GM13976 (cell line): Measurements from ENCODE around the gene DNER.

Experiments used
- DNase-seq: peaks from one replicate; pipeline ENCODE4 v3.0.0; 2012; ENCODE audit warnings: low spot score
- CTCF ChIP-seq: IDR thresholded peaks from 2 replicates; pipeline ENCODE4 v1.5.1; 2012; ENCODE audit warnings: borderline replicate concordance, mild to moderate bottlenecking; ENCODE audit not compliant: insufficient read depth; ENCODE audit errors: extremely low read depth, missing control alignments, control extremely low read depth
- in situ Hi-C: fragments of 300-500 bp; cut with MboI; formaldehyde crosslinking; loops from one replicate; pipeline ENCODE4 v1.12.0; 2022; ENCODE audit warnings: low sequenced_read_pairs, mixed read lengths, inconsistent platforms; ENCODE audit not compliant: unreplicated experiment

DNER gene

GRCh38 chr2:229642371-229642770, 72.0 kb downstream of the DNER start:
- TF ChIP-seq CTCF = no peak
- in situ Hi-C loops = no loop called here
- no peak for DNase-seq

GRCh38 chr2:229641676-229642075, 72.7 kb downstream of the DNER start:
- TF ChIP-seq CTCF = no peak
- no peak for DNase-seq
- in situ Hi-C loops = no loop called here

- TF ChIP-seq CTCF = no peak
- DNase-seq = no peak
- in situ Hi-C loops = no loop called here
These were observed 73.7 kb downstream of the DNER start for GRCh38 chr2:229640636-229641035.

GRCh38 chr2:229636571-229636970, 77.8 kb downstream of the DNER start:
- no peak for DNase-seq
- in situ Hi-C loops = no loop called here
- no peak for TF ChIP-seq CTCF

- in situ Hi-C loops = no loop called here
- TF ChIP-seq CTCF = no peak
- DNase-seq = no peak
These were observed 79.0 kb downstream of the DNER start for GRCh38 chr2:229635371-229635680.

- in situ Hi-C loops = no loop called here
- DNase-seq = no peak
- TF ChIP-seq CTCF = no peak
These were observed 79.6 kb downstream of the DNER start for GRCh38 chr2:229634601-229635370.
